NCI-H1436 treated with DMSO at 0.1 percent for 48 hours (cell line): ENCODE results near the gene WHAMM.
"Not testable (repeated sequence)": the region's sequence is repeated elsewhere in the genome, so short reads cannot be mapped to it uniquely, and the experiment has no call there.

ENCODE experiments used
- DNase-seq: peaks from one replicate; lab custom pipeline; 2025; lab: John Stamatoyannopoulos, UW

Gene WHAMM

GRCh38 chr15:82838096-82838735 is 28.8 kb downstream of the WHAMM start:
- DNase-seq, result no peak

- DNase-seq, result no peak
Observed at GRCh38 chr15:82839136-82839535, 29.7 kb downstream of the WHAMM start.

GRCh38 chr15:82840166-82840565 is 30.7 kb downstream of the WHAMM start:
- no peak for DNase-seq

GRCh38 chr15:82843566-82843965 is 34.1 kb downstream of the WHAMM start:
- DNase-seq, result no peak

GRCh38 chr15:82845686-82846085 is 36.3 kb downstream of the WHAMM start:
- DNase-seq, result no peak

- DNase-seq, result no peak
Observed at GRCh38 chr15:82846621-82847020, 37.2 kb downstream of the WHAMM start.

GRCh38 chr15:82847703-82848102 is 38.3 kb downstream of the WHAMM start:
- DNase-seq, result no peak

GRCh38 chr15:82848241-82848993 is 39.0 kb downstream of the WHAMM start:
- DNase-seq, result no peak

- DNase-seq, result no peak
Observed at GRCh38 chr15:82849556-82850512, 40.4 kb downstream of the WHAMM start.

- DNase-seq, result no peak
Observed at GRCh38 chr15:82850731-82851130, 41.3 kb downstream of the WHAMM start.

- DNase-seq, result no peak
Observed at GRCh38 chr15:82851306-82851850, 42.0 kb downstream of the WHAMM start.

GRCh38 chr15:82851981-82852511 is 42.6 kb downstream of the WHAMM start:
- no peak for DNase-seq

- no peak for DNase-seq
Observed at GRCh38 chr15:82852941-82853561, 43.6 kb downstream of the WHAMM start.

- DNase-seq, result no peak
Observed at GRCh38 chr15:82854554-82854953, 45.1 kb downstream of the WHAMM start.

- no peak for DNase-seq
Observed at GRCh38 chr15:82855286-82856100, 46.1 kb downstream of the WHAMM start.

GRCh38 chr15:82856397-82857170 is 47.2 kb downstream of the WHAMM start:
- no peak for DNase-seq

GRCh38 chr15:82858932-82859331 is 49.5 kb downstream of the WHAMM start:
- no peak for DNase-seq

GRCh38 chr15:82862886-82863285 is 53.5 kb downstream of the WHAMM start:
- DNase-seq, result no peak

- DNase-seq, result no peak
Observed at GRCh38 chr15:82864967-82865366, 55.5 kb downstream of the WHAMM start.

- not testable (repeated sequence) for DNase-seq
Observed at GRCh38 chr15:82865581-82865980, 56.2 kb downstream of the WHAMM start.
